Melanocyte of skin (primary cell): ENCODE results near the gene FANCD2. TPM values are rescaled to one million over a fixed set of nuclear protein-coding genes. Genes with fewer than 3 reads are reported as not detected.

Experiments used
- small RNA-seq, 2 donors: library from RNA; depleted of rRNA; stranded (forward); fragments of <200 nt; gene quantifications; one replicate each; pipeline ENCODE3, GENCODE V24; 2012
- total RNA-seq, 2 donors: library from RNA; depleted of rRNA; stranded (reverse); fragments of >200 nt; gene quantifications; 2 replicates each; pipeline ENCODE4 v1.2.3, GENCODE V29; 2012

The FANCD2 gene
- total RNA-seq, result 10 to 100 TPM; 28.9 to 59.3 TPM

GRCh38 chr3:10026084-10026890 lies at the start of gene FANCD2:
FANCD2 (plus strand) TSS chr3:10026437; CDS start chr3:10028658, 2,221 bp downstream.

DNA sequence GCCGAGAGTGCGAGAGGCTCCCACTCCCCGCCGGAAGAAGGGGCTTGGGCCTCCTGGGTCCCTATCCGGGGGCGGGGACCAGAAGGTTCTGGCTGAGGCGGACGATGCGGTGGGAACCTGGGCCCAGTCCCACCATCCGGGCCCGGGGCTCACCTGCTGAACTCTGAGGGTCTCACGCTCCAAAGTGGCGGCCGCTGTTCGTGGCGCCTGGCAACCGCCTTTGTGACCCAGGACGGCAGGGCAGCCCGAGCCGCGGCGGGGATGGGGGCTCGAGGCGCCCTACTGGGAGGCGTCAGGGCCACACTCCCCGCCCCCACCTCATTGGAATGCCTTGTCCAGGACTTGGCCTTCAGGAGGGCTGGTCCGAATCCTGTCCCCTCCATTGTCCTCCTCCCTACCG lies 81.9 kb downstream of the FANCD2 start, which contains the start of gene FANCD2OS:
Gene FANCD2OS (minus strand): TSS at position 165 of the 400 bp plus-strand sequence. CDS start 3,481 bp downstream, outside the sequence.

GRCh38 chr3:10115326-10116137 lies 89.3 kb downstream of the FANCD2 start, which contains the start of gene BRK1:
BRK1 (plus strand) TSS chr3:10115675; CDS start chr3:10115702, 27 bp downstream.

Small RNA genes lying within 50 kb of the gene (small RNA-seq; reads per million reads assigned to genes)
- 0 reads per million in 2 donors for gene CYCSP10
- 0 reads per million in 2 donors for gene RNU6-670P

Other genes starting within 250 kb of the FANCD2 start
- 10 to 100 TPM; 52.6 to 58.8 TPM for gene TADA3, start 234.0 kb upstream of the FANCD2 start, total RNA-seq
- gene ARPC4, start 233.4 kb upstream of the FANCD2 start, total RNA-seq, result 100 to 1,000 TPM; 248 to 332 TPM
- gene TTLL3, start 216.2 kb upstream of the FANCD2 start, total RNA-seq, result 10 to 100 TPM in 1 of 2 donors, 1 to 10 TPM in 1; 5.3 to 13.1 TPM
- gene RPUSD3, start 182.4 kb upstream of the FANCD2 start, total RNA-seq, result 10 to 100 TPM; 29.9 to 47.0 TPM
- gene CIDEC, start 146.2 kb upstream of the FANCD2 start, total RNA-seq, result not detected
- gene JAGN1, start 135.8 kb upstream of the FANCD2 start, total RNA-seq, result 10 to 100 TPM; 41.6 to 51.0 TPM
- 1 to 10 TPM; 1.0 to 1.3 TPM for gene IL17RE, start 123.6 kb upstream of the FANCD2 start, total RNA-seq
- 10 to 100 TPM; 42.3 to 42.7 TPM for gene IL17RC, start 109.3 kb upstream of the FANCD2 start, total RNA-seq
- 10 to 100 TPM; 15.5 to 16.0 TPM for gene CRELD1, start 92.6 kb upstream of the FANCD2 start, total RNA-seq
- gene PRRT3, start 74.0 kb upstream of the FANCD2 start, total RNA-seq, result 1 to 10 TPM in 1 of 2 donors, under 1 TPM in 1; 1.00 to 4.5 TPM
- gene EMC3, start 39.6 kb upstream of the FANCD2 start, total RNA-seq, result 10 to 100 TPM; 71.6 to 96.6 TPM
- not detected for gene FANCD2OS, start 81.8 kb downstream of the FANCD2 start, total RNA-seq
- 10 to 100 TPM; 79.9 to 81.6 TPM for gene BRK1, start 89.2 kb downstream of the FANCD2 start, total RNA-seq
- gene VHL, start 115.3 kb downstream of the FANCD2 start, total RNA-seq, result 10 to 100 TPM; 26.5 to 30.6 TPM
- 1 to 10 TPM; 1.7 to 7.6 TPM for gene IRAK2, start 138.5 kb downstream of the FANCD2 start, total RNA-seq
- 10 to 100 TPM; 15.5 to 19.3 TPM for gene TATDN2, start 222.0 kb downstream of the FANCD2 start, total RNA-seq